DOHH2 (cell line): ENCODE data around the gene SLC38A1.

Source experiments
- H3F3A ChIP-seq: fragments of 200-600 bp; sonication (generic), shearing (Covaris generic); 2 replicates; pipeline ENCODE4 v1.6.0; 2016; ENCODE audit warnings: antibody characterized with exemption, mild to moderate bottlenecking; ENCODE audit not compliant: control insufficient read depth, insufficient read depth
- H3K27ac ChIP-seq: fragments of 200-600 bp; sonication (generic); 2 replicates; pipeline ENCODE4 v1.5.1; 2014; ENCODE audit warnings: low read depth, mild to moderate bottlenecking, low read length, moderate library complexity
- H3K27me3 ChIP-seq: fragments of 200-600 bp; sonication (generic); 2 replicates; pipeline ENCODE4 v1.6.1; 2014; ENCODE audit warnings: mild to moderate bottlenecking, low read length, mixed read lengths; ENCODE audit not compliant: control insufficient read depth
- H3K36me3 ChIP-seq: fragments of 200-600 bp; sonication (generic); 2 replicates; pipeline ENCODE4 v1.6.1; 2014; ENCODE audit warnings: mild to moderate bottlenecking, low read length, moderate library complexity, mixed read lengths; ENCODE audit not compliant: control insufficient read depth
- H3K4me1 ChIP-seq: fragments of 200-600 bp; sonication (generic); 2 replicates; pipeline ENCODE4 v1.6.1; 2014; ENCODE audit warnings: mild to moderate bottlenecking, low read length, mixed read lengths; ENCODE audit not compliant: control insufficient read depth
- H3K4me2 ChIP-seq: fragments of 200-600 bp; sonication (generic); 2 replicates; pipeline ENCODE4 v1.6.0; 2014; ENCODE audit warnings: mild to moderate bottlenecking, low read length, moderate library complexity
- H3K4me3 ChIP-seq: fragments of 200-600 bp; sonication (generic); 2 replicates; pipeline ENCODE4 v1.5.1; 2014; ENCODE audit warnings: mild to moderate bottlenecking, low read length, mixed read lengths
- H3K79me2 ChIP-seq: fragments of 200-600 bp; sonication (generic); 2 replicates; pipeline ENCODE4 v1.6.1; 2014; ENCODE audit warnings: mild to moderate bottlenecking, low read length, mixed read lengths; ENCODE audit not compliant: control insufficient read depth
- H3K9me2 ChIP-seq: fragments of 200-600 bp; sonication (generic); replicated peaks from 2 replicates; pipeline ENCODE4 v1.6.1; 2014; ENCODE audit warnings: mild to moderate bottlenecking, low read length, mixed read lengths; ENCODE audit not compliant: control insufficient read depth
- H3K9me3 ChIP-seq: fragments of 200-600 bp; sonication (generic); 2 replicates; pipeline ENCODE4 v1.6.1; 2014; ENCODE audit warnings: antibody characterized with exemption, low read length, mixed read lengths; ENCODE audit not compliant: control insufficient read depth, insufficient read depth
- H4K20me1 ChIP-seq: fragments of 200-600 bp; sonication (generic); 2 replicates; pipeline ENCODE4 v1.6.0; 2014; ENCODE audit warnings: low read depth, mild to moderate bottlenecking, antibody characterized with exemption, low read length, moderate library complexity; ENCODE audit not compliant: control insufficient read depth, insufficient read depth
- CTCF ChIP-seq: fragments of 200-600 bp; sonication (generic); IDR thresholded peaks from one replicate; pipeline ENCODE4 v1.5.1; 2014; ENCODE audit warnings: antibody characterized with exemption, mild to moderate bottlenecking, low read depth, low read length; ENCODE audit not compliant: poor library complexity, severe bottlenecking
- EZH2phosphoT487 ChIP-seq: fragments of 200-600 bp; sonication (generic); IDR thresholded peaks from 2 replicates; pipeline ENCODE4 v1.6.1; 2017; ENCODE audit warnings: borderline replicate concordance, mild to moderate bottlenecking, antibody characterized with exemption, low read length, moderate library complexity, mixed read lengths

The SLC38A1 gene

GRCh38 chr12:46150735-46151134 lies 118.1 kb downstream of the SLC38A1 start:
- no peak overlapping the region for H3K4me2 ChIP-seq
- H3K27me3 ChIP-seq, result peaks cover 11% of the 10 kb centered on the region
- H3F3A ChIP-seq, result no peaks in the 10 kb centered on the region
- TF ChIP-seq EZH2phosphoT487, result no peak
- TF ChIP-seq CTCF, result no peak
- H3K79me2 ChIP-seq, result no peaks in the 10 kb centered on the region
- no peaks in the 10 kb centered on the region for H3K9me3 ChIP-seq
- no peaks in the 10 kb centered on the region for H3K9me2 ChIP-seq
- no peak overlapping the region for H3K27ac ChIP-seq
- no peaks in the 10 kb centered on the region for H3K4me1 ChIP-seq
- no peak overlapping the region for H3K4me3 ChIP-seq
- H3K36me3 ChIP-seq, result no peaks in the 10 kb centered on the region
- no peaks in the 10 kb centered on the region for H4K20me1 ChIP-seq

- no peak overlapping the region for H3K4me2 ChIP-seq
- TF ChIP-seq CTCF (no peak), EZH2phosphoT487 (no peak)
- no peaks in the 10 kb centered on the region for H3F3A ChIP-seq
- no peak overlapping the region for H3K4me3 ChIP-seq
- H3K27me3 ChIP-seq, result peaks cover 12% of the 10 kb centered on the region
- no peaks in the 10 kb centered on the region for H4K20me1 ChIP-seq
- H3K79me2 ChIP-seq, result no peaks in the 10 kb centered on the region
- no peaks in the 10 kb centered on the region for H3K4me1 ChIP-seq
- no peak overlapping the region for H3K27ac ChIP-seq
- H3K36me3 ChIP-seq, result no peaks in the 10 kb centered on the region
- no peaks in the 10 kb centered on the region for H3K9me3 ChIP-seq
- H3K9me2 ChIP-seq, result no peaks in the 10 kb centered on the region
Measured at GRCh38 chr12:46149905-46150304, 118.9 kb downstream of the SLC38A1 start.

GRCh38 chr12:46149079-46149464 lies 119.8 kb downstream of the SLC38A1 start:
- H3K9me3 ChIP-seq, result no peaks in the 10 kb centered on the region
- no peaks in the 10 kb centered on the region for H3K36me3 ChIP-seq
- H3K4me3 ChIP-seq, result no peak overlapping the region
- no peak overlapping the region for H3K4me2 ChIP-seq
- H3F3A ChIP-seq, result no peaks in the 10 kb centered on the region
- H4K20me1 ChIP-seq, result no peaks in the 10 kb centered on the region
- H3K27ac ChIP-seq, result no peak overlapping the region
- no peaks in the 10 kb centered on the region for H3K4me1 ChIP-seq
- TF ChIP-seq CTCF (no peak), EZH2phosphoT487 (no peak)
- H3K27me3 ChIP-seq, result peaks cover 12% of the 10 kb centered on the region
- no peaks in the 10 kb centered on the region for H3K79me2 ChIP-seq
- no peaks in the 10 kb centered on the region for H3K9me2 ChIP-seq
